Measurements from ENCODE around the gene PIP4K2A.
A peak's percentile ranks its signal among the peaks of the same experiment; 100 is the strongest.

The PIP4K2A gene

GRCh38 chr10:22589851-22590514, 124.4 kb downstream of the PIP4K2A start:
- FAIRE-seq: no peak

GRCh38 chr10:22588462-22588861, 125.9 kb downstream of the PIP4K2A start:
- FAIRE-seq: no peak

GRCh38 chr10:22583683-22584082, 130.7 kb downstream of the PIP4K2A start:
- no peak for FAIRE-seq

DNA sequence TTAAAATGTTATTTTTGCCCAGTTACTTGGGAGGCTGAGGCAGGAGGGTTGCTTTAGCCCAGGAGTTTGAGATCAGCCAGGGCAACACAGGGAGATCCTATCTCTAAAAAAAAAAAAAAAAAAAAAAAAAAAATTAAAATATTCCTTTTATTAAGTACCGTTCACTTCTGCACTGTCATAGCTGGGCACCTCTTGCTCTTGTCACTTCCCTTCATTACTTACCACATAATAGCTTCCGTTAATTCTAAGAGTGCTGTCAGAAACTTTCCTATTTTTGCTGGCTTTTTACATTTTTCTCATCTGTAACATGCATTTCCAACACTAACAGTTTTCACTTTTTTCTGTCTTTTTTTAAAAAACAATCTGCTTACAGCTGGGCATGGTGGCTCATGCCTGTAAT, 132.9 kb downstream of the PIP4K2A start:
- FAIRE-seq: no peak

DNA sequence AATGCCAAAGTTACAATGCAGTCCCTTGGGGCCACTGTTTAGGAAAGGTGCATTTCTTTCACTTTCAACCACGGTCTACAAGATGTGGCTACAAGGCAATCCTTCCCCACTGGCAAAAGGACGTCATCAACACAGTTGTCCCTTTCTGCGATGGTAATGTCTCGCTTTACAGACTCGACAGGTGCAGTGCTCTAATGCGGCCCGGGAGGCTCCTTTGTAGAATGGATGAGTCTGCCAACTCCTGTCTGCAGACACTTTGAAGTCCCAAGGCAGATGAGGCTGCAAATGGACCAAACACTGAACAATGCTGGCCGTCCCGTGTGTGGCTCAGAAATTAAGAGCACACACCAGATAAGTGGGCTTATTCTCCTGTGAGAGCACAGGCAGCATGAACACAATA, 133.7 kb downstream of the PIP4K2A start:
- FAIRE-seq: no peak

GRCh38 chr10:22579826-22580225, 134.6 kb downstream of the PIP4K2A start:
- FAIRE-seq: no peak

- no peak for FAIRE-seq
These were observed 140.4 kb downstream of the PIP4K2A start for GRCh38 chr10:22573820-22574569.

DNA sequence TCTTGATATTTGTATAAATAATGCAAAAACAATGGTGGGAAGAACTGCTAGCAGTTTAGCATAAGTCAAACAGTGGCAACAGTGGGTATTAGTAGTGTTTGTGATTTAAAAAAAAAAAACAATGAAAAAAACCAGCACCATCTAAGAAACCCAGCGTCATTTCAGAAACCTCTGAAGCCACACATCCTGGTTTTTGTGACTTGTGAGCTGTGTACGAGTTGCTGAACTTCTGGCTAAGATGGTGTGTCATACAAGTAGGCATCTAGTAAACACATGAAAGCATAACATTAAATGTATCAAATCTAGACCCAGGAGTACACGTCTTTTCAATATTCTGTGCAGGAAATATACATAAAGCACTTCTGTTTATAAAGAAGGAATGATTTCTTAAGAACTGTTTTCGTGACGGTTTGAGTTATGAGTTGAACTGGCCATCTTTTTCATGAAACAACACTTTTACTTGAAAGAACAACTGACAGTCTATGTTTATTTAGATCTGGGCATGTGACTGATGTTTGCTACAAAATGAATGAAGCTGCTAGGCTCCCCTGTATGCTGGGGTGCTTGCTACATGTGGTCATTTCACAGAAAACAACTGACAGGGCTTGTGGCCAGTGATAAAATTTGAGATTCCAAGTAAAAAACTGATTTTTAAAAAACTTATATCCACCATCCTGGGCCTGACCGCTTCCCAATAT, 143.5 kb downstream of the PIP4K2A start:
- no peak for FAIRE-seq

DNA sequence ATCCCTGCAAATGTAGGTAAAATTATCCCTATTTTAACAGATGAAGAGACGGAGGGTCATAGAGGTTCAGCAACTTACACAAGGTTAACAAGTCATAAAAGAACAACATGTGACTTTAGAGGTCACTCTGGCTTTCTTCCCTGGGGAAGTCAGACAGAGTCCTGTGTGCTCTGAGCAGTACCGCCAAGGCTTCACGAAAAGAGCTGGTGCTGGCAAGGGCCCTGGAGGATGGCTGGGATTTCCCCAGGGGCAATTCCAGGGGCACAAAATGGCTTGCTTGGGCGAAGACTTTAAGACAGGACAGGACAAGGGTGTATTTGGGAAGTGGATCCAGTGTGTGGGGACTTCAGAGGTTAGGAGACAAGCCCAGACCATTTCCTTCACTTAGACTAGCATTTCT, 144.1 kb downstream of the PIP4K2A start:
- FAIRE-seq: no peak

- FAIRE-seq: no peak
These were observed 145.4 kb downstream of the PIP4K2A start for GRCh38 chr10:22568928-22569327.

DNA sequence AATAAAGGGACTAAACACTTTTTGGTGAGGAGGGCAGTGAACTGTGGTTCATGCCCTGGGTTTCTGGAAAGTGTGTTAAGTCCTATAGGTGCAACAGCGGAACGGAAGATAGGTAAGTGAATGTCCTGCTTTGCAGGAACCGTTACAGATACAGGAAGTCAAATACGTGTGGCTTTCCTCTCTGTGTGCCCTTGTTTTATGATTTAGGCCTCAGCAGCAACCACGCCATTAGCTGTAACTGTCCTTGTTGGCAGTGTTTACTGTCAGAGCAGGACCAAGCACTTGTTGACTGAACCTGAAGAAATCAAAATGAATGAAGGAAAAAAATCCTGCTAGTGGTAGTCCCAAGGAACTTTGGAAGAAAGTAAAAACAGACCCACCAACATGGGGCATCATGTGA, 150.3 kb downstream of the PIP4K2A start:
- no peak for FAIRE-seq

DNA sequence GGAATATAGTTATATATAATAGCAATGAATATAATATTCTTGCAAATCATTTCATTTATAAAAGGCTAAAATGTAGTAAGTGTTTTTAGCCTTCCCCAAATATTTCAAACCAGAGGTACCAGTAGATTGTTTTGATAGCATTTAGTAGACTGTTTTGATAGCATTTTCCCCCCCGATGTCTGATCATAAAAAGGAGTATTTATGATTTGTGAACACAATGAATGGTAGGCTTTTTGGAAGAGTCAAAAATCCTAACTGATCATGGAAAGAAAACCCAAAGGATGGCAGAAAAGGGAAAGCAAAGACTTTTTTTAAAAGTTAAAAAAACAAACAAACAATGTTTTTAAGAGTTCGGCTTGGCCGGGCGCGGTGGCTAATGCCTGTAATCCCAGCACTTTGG, 152.5 kb downstream of the PIP4K2A start:
- no peak for FAIRE-seq

- no peak for FAIRE-seq
These were observed 153.5 kb downstream of the PIP4K2A start for GRCh38 chr10:22560913-22561239.

GRCh38 chr10:22560096-22560912, 154.1 kb downstream of the PIP4K2A start:
- FAIRE-seq: no peak

GRCh38 chr10:22557321-22557720, 157.1 kb downstream of the PIP4K2A start:
- FAIRE-seq: no peak

GRCh38 chr10:22556774-22557173, 157.6 kb downstream of the PIP4K2A start:
- no peak for FAIRE-seq

- peak; percentile 45 for FAIRE-seq
These were observed 159.8 kb downstream of the PIP4K2A start for GRCh38 chr10:22554461-22555182.

DNA sequence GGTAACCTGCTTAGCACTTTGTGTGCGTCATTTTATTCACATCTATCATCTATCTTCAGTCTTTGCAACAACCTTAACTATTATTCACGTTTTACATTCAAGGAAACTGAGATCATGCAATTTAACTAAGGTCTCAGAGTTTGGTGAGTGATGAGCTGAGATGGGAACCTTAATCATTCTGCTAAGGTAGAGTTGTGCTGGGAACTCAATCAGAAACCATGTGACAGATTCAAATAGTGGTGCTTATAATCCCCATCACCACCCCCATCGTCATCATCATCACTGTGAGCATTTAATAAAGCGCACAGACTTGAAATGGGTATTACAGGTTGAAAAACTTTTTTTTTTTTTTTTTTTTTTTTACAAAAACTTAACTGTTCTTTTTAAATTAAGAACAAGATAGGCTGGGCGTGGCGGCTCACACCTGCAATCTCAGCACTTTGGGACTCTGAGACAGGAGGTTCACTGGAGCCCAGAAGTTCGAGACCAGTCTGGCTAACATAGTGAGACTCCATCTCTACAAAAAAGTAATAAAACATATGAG, 160.9 kb downstream of the PIP4K2A start:
- no peak for FAIRE-seq

- FAIRE-seq: no peak
These were observed 161.4 kb downstream of the PIP4K2A start for GRCh38 chr10:22552888-22553378.

DNA sequence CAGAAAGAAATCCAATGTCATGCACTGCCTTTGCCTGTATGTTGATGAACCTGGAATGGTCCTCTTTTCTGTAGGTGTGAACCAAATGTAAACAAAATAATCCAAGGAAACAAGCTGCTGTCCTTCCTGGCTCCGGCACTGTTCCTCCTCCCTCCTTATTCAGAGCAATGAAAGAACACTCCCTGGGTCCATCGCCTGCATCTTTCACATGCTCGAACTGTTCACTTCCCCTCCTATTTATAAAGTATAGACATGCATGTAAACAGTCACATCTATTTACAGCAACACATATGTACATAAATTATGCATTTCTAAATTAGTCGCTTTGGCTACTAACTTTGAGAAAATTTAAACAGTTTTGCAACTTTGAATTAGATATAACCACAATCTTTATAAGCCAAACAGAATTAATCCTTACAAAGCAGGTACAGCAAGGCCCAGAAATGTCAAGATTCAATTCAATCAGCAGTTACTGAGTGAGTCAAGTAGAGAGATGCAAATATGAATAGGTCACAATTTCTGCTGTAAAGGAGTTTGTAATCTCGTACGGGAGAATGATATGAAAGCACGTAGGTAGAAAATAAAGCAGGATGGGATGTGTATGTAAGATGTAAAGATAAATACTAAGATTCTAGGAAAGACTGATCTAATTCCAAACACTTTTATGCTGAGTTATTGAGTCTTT, 162.6 kb downstream of the PIP4K2A start:
- no peak for FAIRE-seq

GRCh38 chr10:22550732-22551131, 163.6 kb downstream of the PIP4K2A start:
- FAIRE-seq: no peak

All from endometrium (tissue), 2 donors.